ENCODE results near the gene MOSPD3.

Gene MOSPD3

GRCh38 chr7:100591596-100591995 is 20.7 kb upstream of the MOSPD3 start:
- ATAC-seq: no peak

GRCh38 chr7:100595188-100595587 is 17.2 kb upstream of the MOSPD3 start:
- no peak for TF ChIP-seq TOX (CRISPR knock-in tag; IDR thresholded peaks at IDR 0.05; ENCODE audit: borderline replicate concordance)
- TF ChIP-seq RARB (CRISPR knock-in tag; IDR thresholded peaks at IDR 0.05): no peak
- TF ChIP-seq TSHZ2 (CRISPR knock-in tag; IDR thresholded peaks at IDR 0.05): no peak
- no peak for TF ChIP-seq ZNF8 (CRISPR knock-in tag; IDR thresholded peaks at IDR 0.05)
- no peak for TF ChIP-seq ISL1 (CRISPR knock-in tag; IDR thresholded peaks at IDR 0.05)
- no peak for TF ChIP-seq ARNTL (CRISPR knock-in tag; IDR thresholded peaks at IDR 0.05; ENCODE audit: borderline replicate concordance, low read depth)
- ATAC-seq: no peak

More at GRCh38 chr7:100591596-100591995, 20.7 kb upstream of the MOSPD3 start:
- TF ChIP-seq ZNF70 (CRISPR knock-in tag; IDR thresholded peaks at IDR 0.05) (no peak), RARB (CRISPR knock-in tag; IDR thresholded peaks at IDR 0.05) (no peak), SNAI2 (CRISPR knock-in tag; IDR thresholded peaks at IDR 0.05) (no peak), ZFP3 (CRISPR knock-in tag; IDR thresholded peaks at IDR 0.05) (no peak), ZC3H10 (CRISPR knock-in tag; IDR thresholded peaks at IDR 0.05) (no peak), TCF4 (CRISPR knock-in tag; IDR thresholded peaks at IDR 0.05; ENCODE audit: borderline replicate concordance) (no peak), TOX (CRISPR knock-in tag; IDR thresholded peaks at IDR 0.05; ENCODE audit: borderline replicate concordance) (no peak), POU6F1 (CRISPR knock-in tag; IDR thresholded peaks at IDR 0.05; ENCODE audit: borderline replicate concordance, low read depth) (no peak), CSDC2 (CRISPR knock-in tag; IDR thresholded peaks at IDR 0.05) (no peak), ESRRG (CRISPR knock-in tag; IDR thresholded peaks at IDR 0.05) (no peak), TSHZ2 (CRISPR knock-in tag; IDR thresholded peaks at IDR 0.05) (no peak)

GRCh38 chr7:100598425-100598824 is 13.9 kb upstream of the MOSPD3 start:
- no peak for ATAC-seq
- no peak for TF ChIP-seq ZNF565 (CRISPR knock-in tag; conservative IDR thresholded peaks at IDR 0.05; ENCODE audit: low read depth)
- no peak for TF ChIP-seq TSHZ2 (CRISPR knock-in tag; IDR thresholded peaks at IDR 0.05)
- TF ChIP-seq ZFP3 (CRISPR knock-in tag; IDR thresholded peaks at IDR 0.05): no peak
- no peak for TF ChIP-seq CREB5 (CRISPR knock-in tag; IDR thresholded peaks at IDR 0.05; ENCODE audit: low read depth)
- no peak for TF ChIP-seq CSDC2 (CRISPR knock-in tag; IDR thresholded peaks at IDR 0.05)
- no peak for TF ChIP-seq ARNTL (CRISPR knock-in tag; IDR thresholded peaks at IDR 0.05; ENCODE audit: borderline replicate concordance, low read depth)

Measured in SK-N-SH treated with all-trans-retinoic acid at 6 μM for 48 hours (cell line).